ENCODE results near the gene ASB12. TPM values are rescaled to one million over a fixed set of nuclear protein-coding genes. Genes with fewer than 3 reads are reported as not detected.
A peak's percentile ranks its signal among the peaks of the same experiment; 100 is the strongest.

Gene ASB12
- total and polyA plus RNA-seq, 2 of the 8 experiments (the other 6 are each of a cell fraction or from before 2014, with no cell fraction given) = 1.3 to 1.7 TPM

DNA sequence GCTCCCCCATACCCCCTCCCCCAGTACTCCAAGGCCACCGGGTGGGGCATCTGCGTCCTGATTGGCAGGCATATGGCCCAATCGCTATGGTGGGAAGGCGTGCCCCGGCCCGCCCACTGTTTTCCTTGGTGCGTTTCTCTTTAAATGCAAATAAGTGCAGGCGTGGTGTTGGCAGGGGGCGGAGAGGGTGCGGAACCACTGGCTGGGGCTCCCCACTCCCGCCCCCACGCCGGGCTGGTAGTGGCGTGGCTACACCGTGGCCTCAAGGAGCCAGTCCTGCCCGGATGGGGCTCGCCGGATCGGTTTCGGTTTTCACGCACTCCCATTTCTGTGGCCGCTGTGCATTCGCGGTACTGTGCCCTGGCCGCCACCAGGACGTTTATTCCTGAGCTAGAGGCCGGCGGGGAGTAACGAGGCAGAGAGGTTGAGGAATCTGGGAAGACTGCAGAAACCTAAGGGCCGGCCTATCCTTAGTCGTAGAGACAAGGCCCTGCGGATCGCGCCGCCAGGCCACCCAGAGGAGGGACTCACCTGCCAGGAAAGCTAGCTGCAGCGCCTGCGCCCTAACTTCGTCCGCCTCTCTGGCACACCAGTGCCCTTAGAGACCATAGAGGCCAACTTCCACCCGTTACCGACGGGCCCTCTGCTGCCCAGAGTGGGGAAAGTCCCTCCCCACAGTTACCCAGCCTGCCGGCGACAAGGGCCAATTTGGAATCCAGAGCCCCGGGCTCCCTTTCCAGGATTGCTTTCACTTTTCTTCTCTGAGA, 24.5 kb downstream of the ASB12 start (continued):
- peak; percentile 19 to 40 (median 24); a peak in 3 of 4 replicates for TF ChIP-seq CTCF (IDR thresholded peaks at IDR 0.05; ENCODE audit: control extremely low read depth in 1 of 3, insufficient read depth in 1 of 3, low read depth in 1 of 3, low read length in 3 of 3)
- no peak for TF ChIP-seq CHD1 (IDR thresholded peaks at IDR 0.05; ENCODE audit: low read depth, low read length)
- TF ChIP-seq TAF7 (optimal IDR thresholded peaks at IDR 0.05; ENCODE audit: borderline replicate concordance, low read depth, low read length) = no peak
- TF ChIP-seq PHF8 (conservative IDR thresholded peaks at IDR 0.05; ENCODE audit: low read depth, low read length) = peak; percentile 49; the same call in 1 of the 2 replicates
- TF ChIP-seq ZNF274 (IDR thresholded peaks at IDR 0.05; ENCODE audit: borderline replicate concordance, extremely low read depth, low read length) = no peak
